SK-N-MC (cell line): ENCODE data around the gene UBAP1L.

Source experiments
- EZH2 ChIP-seq: fragments of 200-600 bp; sonication (generic); IDR thresholded peaks from one replicate; pipeline ENCODE4 v1.6.1; 2017; ENCODE audit warnings: antibody characterized with exemption
- POLR2AphosphoS5 ChIP-seq: IDR thresholded peaks from 2 replicates; pipeline ENCODE4 v1.6.1; 2012; ENCODE audit warnings: mild to moderate bottlenecking, low read depth, low read length, borderline replicate concordance

- no peak for TF ChIP-seq EZH2
- TF ChIP-seq POLR2AphosphoS5 = no peak
These were observed 27.6 kb downstream of the UBAP1L start for GRCh38 chr15:65087411-65087810.
